ENCODE data around the gene LAMA3.
A peak's percentile ranks its signal among the peaks of the same experiment; 100 is the strongest.

The LAMA3 gene

GRCh38 chr18:23825978-23826405 lies 136.7 kb downstream of the LAMA3 start:
- TF ChIP-seq, protein P1, sequence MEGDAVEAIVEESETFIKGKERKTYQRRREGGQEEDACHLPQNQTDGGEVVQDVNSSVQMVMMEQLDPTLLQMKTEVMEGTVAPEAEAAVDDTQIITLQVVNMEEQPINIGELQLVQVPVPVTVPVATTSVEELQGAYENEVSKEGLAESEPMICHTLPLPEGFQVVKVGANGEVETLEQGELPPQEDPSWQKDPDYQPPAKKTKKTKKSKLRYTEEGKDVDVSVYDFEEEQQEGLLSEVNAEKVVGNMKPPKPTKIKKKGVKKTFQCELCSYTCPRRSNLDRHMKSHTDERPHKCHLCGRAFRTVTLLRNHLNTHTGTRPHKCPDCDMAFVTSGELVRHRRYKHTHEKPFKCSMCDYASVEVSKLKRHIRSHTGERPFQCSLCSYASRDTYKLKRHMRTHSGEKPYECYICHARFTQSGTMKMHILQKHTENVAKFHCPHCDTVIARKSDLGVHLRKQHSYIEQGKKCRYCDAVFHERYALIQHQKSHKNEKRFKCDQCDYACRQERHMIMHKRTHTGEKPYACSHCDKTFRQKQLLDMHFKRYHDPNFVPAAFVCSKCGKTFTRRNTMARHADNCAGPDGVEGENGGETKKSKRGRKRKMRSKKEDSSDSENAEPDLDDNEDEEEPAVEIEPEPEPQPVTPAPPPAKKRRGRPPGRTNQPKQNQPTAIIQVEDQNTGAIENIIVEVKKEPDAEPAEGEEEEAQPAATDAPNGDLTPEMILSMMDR (IDR thresholded peaks at IDR 0.05; ENCODE audit: borderline replicate concordance, control extremely low read depth, extremely low read depth, insufficient read depth, missing control alignments): no peak
- no peak for DNase-seq (ENCODE audit: low spot score)
- in situ Hi-C loops (cut with MboI; ENCODE audit: low sequenced_read_pairs, unreplicated experiment): loop anchor here (10.0 kb wide), 1 partner anchor 289 kb away; no protein-coding TSS in a partner anchor

- in situ Hi-C loops (cut with MboI; ENCODE audit: low sequenced_read_pairs, unreplicated experiment): loop anchor here (10.0 kb wide), 1 partner anchor 288 kb away; no protein-coding TSS in a partner anchor
- DNase-seq (ENCODE audit: low spot score): no peak
- TF ChIP-seq, protein P1 (IDR thresholded peaks at IDR 0.05; ENCODE audit: borderline replicate concordance, control extremely low read depth, extremely low read depth, insufficient read depth, missing control alignments): no peak
Measured at GRCh38 chr18:23826850-23827620, 137.8 kb downstream of the LAMA3 start.

DNA sequence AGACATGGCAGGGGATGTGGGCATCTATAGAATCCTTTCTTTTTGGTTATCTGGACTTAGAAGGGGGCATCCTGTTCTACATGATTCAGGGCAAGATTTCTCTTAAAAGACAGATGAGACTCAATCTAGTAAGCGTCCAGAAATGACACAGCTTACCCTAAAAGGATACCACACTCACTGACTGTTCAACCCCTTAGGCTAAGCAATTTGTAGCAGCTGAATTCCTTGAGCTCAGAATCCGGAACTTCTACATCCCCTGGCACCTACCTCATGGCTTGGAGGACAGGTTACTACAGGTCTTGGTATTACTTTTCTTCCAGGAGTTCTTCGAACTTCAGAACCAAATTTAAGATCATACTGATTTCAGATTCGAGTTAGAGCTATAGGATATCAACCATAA lies 138.4 kb downstream of the LAMA3 start:
- TF ChIP-seq, protein P1 (IDR thresholded peaks at IDR 0.05; ENCODE audit: borderline replicate concordance, control extremely low read depth, extremely low read depth, insufficient read depth, missing control alignments): no peak
- in situ Hi-C loops (cut with MboI; ENCODE audit: low sequenced_read_pairs, unreplicated experiment): loop anchor here (10.0 kb wide), 1 partner anchor 287 kb away; no protein-coding TSS in a partner anchor
- no peak for DNase-seq (ENCODE audit: low spot score)

DNA sequence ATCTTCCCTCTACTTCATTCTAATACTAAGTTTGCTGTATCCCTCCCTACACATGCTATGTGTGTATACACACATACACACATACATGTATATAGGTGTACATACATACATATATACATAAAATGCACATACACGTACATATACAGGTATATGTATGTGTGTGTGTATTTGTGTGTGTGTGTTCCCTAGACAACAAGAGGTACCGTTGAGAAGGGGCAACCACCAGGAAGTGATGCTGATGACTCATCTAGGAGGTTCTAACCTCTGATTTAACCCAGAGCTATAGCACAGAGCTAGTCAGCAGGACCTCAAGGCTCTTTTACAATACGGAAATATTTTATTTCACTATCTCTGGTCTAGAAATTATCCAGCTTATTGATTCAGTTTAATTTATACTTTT lies 139.2 kb downstream of the LAMA3 start:
- in situ Hi-C loops (cut with MboI; ENCODE audit: low sequenced_read_pairs, unreplicated experiment): loop anchor here (10.0 kb wide), 1 partner anchor 286 kb away; no protein-coding TSS in a partner anchor
- TF ChIP-seq, protein P1 (IDR thresholded peaks at IDR 0.05; ENCODE audit: borderline replicate concordance, control extremely low read depth, extremely low read depth, insufficient read depth, missing control alignments): no peak
- DNase-seq (ENCODE audit: low spot score): peak; percentile 52

DNA sequence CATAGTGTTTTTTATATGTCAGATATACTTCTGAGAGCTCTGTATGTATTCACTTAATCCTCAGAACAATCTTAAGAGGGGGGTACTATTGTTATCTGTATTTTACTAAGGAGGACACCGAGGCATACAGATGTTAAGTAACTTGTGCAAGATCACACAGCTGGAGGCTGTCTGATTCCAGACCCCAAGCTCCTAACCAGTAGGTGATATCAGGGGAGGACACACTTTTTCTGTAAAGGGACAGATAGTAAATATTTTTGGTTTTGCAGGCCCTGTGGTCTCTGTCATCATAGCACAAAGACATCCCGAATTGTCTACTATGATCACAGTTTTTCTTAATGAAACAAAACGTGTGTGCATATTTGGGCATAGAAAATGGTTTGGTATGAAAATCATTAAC lies 143.7 kb downstream of the LAMA3 start:
- in situ Hi-C loops (cut with MboI; ENCODE audit: low sequenced_read_pairs, unreplicated experiment): no loop called here

DNA sequence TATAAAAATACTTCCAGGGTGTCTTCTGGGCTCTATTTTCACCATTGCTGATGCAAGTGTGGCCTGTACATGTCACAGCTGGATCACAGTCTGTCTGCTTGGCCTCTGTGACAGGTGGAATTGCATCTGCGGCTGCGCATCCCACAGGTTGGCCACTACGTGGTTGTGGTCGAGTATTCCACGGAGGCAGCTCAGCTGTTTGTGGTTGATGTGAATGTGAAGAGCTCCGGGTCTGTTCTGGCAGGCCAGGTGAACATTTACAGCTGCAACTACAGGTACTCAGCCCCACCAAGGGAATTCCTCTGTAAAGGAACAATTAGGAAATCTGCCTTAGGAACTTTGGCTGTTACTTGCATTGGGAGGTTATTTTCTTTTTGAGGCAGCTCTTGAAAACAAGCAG lies 144.5 kb downstream of the LAMA3 start:
- DNase-seq (ENCODE audit: low spot score): no peak
- TF ChIP-seq, protein P1 (IDR thresholded peaks at IDR 0.05; ENCODE audit: borderline replicate concordance, control extremely low read depth, extremely low read depth, insufficient read depth, missing control alignments): no peak
- in situ Hi-C loops (cut with MboI; ENCODE audit: low sequenced_read_pairs, unreplicated experiment): no loop called here

More for the DNA sequence above, 143.7 kb downstream of the LAMA3 start:
- TF ChIP-seq, protein P1 (IDR thresholded peaks at IDR 0.05; ENCODE audit: borderline replicate concordance, control extremely low read depth, extremely low read depth, insufficient read depth, missing control alignments): no peak
- DNase-seq (ENCODE audit: low spot score): no peak
